ENCODE results near the gene AQP12B.

Gene AQP12B

DNA sequence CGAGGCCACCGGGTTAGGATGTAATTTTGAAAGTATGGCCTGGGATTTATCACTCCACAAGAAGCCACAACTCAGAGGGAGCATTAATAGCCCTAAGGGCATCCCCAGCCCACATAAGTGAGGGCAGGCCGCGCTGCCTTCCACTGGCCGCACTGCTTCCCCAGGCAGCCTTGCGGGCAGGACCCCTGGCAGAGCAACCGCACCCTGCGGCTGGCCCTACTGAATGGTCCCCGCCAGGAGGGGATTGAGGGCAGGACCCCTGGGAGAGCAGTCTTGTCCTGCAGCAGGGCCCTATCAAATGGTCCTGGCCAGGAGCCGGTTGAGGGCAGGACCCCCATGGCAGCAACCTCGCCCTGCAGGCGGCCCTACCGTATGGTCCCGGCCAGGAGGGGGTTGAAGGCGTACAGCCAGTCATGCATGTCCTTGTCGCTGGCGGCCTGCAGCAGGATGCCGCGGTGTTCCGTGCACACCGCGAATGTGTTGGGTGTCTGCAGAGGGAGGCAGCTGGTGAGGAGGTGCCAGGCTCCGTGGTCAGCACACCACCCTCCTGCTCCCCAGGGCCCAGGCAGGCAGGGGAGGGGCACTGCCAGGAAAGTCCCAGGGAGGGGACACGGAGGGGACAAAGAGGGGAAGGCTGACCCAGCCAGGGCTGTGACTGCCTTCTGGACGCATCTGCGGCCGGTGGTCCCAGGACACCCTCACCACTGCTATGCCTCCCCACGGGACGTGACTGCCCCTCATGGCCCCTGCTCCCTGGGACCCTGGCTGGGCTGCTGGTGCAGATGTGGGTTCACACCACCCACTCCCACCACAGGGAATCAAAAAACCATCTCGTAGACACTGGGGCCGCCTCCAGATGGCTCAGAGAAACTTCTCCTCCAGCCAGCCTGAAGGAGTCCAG, 35.2 kb upstream of the AQP12B start:
- no peak for DNase-seq

- no peak for DNase-seq
Observed at GRCh38 chr2:240717181-240717641, 34.5 kb upstream of the AQP12B start.

DNA sequence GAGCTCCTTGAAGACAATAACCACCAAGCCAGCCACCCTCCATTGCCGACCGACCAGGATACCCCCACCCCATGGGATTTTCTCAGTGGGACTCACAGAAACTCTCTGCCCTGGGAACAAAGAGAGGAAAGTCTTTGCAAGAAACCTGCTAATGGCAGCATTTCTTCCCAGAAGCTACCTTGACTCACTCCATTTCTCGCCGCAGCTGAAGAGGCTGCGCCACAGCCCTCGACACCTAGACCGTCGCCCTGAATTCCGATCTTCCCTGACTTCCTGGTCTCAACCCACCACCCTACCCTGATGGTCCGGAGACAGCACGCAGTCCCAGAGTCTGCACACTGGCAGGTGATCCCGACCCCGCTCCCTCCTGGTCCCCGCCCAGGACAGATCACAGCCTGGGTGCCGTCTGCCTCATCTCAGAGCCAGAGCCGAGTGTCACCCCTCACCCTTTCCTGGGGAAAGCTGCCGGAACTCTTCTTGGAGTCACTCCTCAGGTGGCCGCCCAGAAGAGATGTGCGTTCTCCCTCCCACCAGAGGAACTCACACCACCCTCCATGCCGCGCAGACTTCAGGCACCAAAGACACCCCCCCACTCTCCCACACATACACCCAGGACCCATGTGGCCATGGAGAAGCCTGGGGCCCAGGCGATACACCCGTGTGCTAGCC, 33.6 kb upstream of the AQP12B start:
- DNase-seq: no peak

GRCh38 chr2:240714747-240715725, 32.4 kb upstream of the AQP12B start:
- DNase-seq: no peak

DNA sequence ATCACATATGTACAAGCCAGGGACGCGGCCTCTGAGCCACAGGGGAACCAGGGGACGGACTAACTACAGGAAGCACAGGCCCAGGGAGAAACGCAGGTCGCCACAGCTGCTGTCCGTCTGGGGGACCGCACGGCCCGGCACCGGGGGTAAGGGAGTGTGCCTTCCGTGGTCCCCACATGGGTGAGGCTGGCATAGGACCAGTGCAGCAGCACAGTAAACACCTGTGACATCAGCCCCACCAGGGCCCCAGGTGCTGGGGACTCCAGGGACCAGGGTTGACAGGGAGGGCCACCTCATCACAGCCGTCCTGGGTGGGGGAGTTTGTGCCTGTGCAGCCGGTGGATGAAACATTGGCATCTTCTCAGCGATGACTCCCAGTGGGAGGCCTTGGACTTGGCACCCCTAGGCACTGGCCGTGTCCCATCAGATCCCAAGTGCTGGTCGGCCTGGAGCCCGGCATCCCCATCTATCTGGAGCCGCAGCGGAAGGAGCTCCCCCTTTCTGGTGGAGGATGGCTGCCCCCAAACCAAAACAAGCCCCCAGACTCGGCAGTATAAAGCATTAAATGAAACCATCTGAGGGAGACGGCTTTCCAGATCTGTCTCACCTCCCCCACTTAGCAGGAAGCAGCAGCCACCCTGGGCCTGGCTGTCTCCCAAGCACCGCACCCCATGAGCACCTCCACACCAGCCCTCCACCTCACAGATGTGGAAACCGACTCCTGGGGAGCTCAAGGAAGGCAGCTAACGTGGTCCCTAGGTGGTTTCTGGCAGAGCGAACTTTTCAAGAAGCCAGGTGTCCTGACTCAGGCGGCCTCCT, 31.5 kb upstream of the AQP12B start:
- no peak for DNase-seq

DNA sequence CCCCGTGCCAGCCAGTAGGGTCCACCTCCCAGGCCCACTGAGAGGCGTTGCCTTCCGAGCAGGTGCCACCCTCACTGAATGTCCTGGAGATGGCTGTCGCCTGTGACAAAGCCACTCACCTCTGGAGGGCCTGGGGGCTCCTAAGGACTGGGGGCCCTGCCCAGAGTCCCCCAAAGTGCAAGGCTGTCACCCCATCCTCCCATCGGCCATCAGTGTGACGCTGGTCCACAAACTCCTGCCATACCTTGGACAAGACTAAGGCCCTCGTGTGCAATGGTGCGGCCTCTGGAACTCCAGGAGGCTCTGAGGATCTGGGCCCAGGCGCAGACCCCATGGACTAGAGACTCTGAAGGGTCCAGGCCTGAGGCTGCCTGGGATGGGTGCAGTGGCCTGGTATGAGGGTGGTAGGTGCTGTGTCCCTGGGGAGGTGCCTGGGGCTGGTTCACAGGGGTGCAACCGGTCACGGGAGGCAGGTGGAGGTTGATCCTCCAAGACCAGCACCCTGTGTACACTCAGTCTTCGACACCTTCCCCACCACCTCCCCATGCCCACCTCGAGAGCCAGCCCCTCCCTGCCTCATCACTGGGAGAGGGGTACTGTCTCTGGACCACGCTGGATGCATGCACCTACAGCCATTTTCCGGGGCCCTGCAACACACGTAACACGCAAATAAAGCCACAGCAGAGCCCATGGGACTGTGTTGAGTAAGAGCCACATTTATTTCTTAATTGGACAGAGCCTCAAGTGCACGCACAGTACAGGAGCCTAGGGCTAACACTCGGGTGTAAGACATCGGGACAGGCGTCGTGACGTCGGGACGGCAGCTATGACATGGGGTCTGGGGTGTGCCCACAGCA, 30.6 kb upstream of the AQP12B start:
- DNase-seq: no peak

GRCh38 chr2:240712121-240712520, 29.4 kb upstream of the AQP12B start:
- no peak for DNase-seq

GRCh38 chr2:240711701-240712100, 29.0 kb upstream of the AQP12B start:
- DNase-seq: no peak

DNA sequence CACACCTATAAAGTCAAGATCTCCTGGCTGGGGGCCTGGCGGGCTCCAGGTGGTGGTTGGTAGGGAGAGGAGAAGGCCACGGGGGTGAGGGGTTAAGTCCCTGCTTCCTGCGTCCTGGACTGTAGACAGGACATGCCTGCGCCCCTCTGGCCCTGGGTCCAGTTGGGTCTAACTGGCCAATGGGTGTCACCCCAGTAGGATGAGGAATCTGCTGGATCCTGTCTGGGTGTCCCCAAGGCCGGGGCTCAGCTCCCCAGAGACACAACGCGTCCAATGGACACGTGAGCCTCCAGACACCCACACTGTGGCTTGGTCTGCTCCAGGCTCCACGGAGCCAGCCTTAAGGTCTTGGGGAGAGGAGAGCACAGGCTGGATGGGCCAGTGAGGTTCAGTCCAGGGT, 28.6 kb upstream of the AQP12B start:
- no peak for DNase-seq

DNA sequence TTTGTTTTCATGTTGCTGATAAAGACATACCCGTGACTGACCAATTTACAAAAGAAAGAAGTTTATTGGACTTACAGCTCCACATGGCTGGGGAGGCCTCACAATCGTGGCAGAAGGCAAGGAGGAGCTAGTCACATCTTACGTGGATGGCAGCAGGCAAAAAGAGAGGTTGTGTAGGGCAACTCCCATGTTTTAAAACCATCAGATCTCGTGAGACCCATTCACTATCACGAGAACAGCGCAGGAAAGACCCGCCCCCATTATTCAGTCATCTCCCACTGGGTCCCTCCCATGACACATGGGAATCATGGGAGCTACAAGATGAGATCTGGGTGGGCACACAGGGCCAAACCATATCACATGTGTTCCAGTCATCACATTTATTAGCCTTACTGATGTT, 25.8 kb upstream of the AQP12B start:
- no peak for DNase-seq

DNA sequence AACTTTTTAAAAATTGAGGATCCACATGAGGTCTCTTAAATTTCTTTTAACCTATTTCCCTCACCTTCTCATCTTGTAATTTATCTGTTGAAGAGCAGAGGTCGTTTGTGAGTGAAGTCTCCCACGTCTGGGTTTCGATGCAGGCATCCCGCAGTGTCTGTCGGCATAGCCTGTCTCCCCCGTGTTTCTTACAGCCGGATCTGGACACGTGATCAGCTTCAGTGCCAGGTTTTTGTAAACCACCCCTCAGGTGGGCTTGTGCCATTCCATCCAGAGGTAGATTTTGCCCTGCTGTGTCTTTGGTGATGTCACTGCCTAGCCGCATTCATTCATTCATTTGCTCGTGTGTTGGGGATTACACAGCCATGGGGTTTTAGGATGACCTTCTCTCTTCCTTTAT, 25.1 kb upstream of the AQP12B start:
- no peak for DNase-seq

DNA sequence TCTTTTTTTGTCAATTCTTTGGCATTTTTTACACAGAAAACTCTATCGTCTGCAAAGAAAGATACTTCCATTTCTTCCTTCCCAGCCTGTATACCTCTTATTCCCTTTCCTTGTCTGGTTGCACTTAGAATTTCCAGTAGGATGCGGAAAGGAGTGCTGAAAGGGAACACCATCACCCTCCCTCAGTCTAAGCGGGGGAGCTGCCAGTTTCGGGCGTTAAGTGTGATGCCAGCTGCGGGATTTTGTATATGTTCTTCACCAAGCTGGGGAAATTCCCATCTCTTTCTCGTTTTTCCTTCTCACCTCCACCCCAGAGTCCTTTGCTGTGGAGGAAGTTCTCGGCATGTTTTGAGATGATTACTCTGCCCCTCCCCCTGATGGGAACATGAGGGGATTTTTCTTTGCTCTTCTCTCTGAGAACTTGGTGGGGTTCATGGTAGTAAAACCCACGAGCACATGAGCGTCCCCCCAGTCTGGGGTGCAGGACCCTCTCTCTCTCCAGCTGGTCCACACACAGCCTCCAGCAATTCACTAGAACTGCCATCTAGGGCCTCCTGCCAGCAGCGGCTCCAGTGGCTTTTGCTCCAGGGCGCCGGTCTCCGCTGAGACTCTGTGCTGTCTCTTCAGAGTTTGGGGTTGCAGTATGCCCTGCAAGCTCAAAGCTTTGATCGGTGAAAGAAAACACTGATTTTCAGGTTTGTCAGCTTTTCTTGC, 24.5 kb upstream of the AQP12B start:
- DNase-seq: no peak

GRCh38 chr2:240705204-240705791, 22.6 kb upstream of the AQP12B start:
- no peak for DNase-seq

GRCh38 chr2:240704651-240705050, 22.0 kb upstream of the AQP12B start:
- DNase-seq: no peak

DNA sequence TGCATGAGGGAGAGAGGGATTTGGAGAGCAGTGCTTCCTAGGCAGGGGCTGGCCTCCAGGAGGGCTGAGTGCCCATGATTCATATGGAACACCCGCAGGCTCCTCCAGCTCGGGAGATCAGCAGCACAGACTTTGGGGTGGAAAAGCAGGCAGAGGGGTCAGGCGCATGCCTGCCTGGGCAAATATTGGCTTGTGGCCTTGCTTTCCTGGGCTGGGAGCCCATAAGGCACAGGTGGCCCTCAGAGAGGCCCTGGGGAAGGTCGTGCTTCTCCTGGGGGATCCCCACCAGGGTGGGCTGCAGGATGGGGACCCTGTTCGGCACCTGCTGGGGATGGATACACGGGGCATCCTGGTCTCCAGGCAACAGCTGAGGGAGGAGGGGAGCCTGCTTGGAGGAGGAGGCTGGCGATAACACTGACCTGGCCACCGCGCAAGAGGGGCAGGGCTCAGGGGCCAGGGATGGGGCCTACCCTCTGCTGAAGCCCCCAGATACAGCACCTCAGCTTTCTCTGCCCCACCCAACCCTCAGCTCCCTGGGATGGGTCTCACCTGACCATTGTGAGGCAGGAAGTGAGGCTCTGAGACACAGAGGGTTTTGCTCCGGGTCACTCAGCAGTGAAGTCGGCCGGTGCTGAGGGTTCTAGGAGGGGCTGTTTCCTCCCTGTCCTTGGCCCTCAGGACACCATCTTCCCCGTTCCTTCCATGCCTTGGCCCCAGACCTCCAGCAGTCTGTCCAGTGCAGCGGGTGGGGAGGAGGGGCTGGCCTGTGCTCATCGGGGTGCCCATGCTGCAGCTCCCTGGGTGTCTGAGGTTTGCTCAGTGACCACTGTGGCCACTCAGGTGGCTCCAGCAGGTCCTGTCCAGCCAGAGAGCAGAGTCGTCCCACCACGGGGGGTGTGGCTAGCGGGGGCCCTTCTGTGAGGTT, 21.0 kb upstream of the AQP12B start:
- no peak for DNase-seq

DNA sequence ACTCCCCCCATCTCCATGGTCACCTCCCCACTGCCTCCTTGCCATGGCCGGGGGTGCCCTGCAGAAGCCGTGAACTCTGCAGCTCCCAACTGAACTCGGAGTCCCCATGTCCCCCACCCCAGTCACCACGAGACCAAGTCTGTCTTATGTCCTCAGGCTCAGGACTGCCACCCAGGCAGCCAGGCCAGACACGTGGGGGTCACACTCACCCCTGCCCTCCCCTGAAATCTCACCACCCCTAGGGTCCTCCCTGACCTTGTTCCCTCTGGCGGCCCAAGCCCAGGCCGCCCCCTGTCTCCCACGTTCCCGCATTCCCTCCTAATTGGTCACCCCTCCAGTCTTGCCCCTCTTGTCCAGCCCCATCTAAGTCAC, 19.9 kb upstream of the AQP12B start:
- DNase-seq: no peak

- no peak for DNase-seq
Observed at GRCh38 chr2:240701736-240702639, 19.3 kb upstream of the AQP12B start.

Measured in DMS79 treated with DMSO at 0.1 percent for 48 hours (cell line).